Adrenal gland (tissue), 12 donors: ENCODE results near the gene ADCK1. TPM values are rescaled to one million over a fixed set of nuclear protein-coding genes. Genes with fewer than 3 reads are reported as not detected.

Source experiments
- DNase-seq, 7 donors: peaks; one replicate each; pipeline ENCODE4 v3.0.0-alpha.2; 2019 to 2020
- H3K27ac ChIP-seq, 5 donors: fragments of 200-600 bp; sonication (generic) in 4 of 5; 1 replicate in 3 of 5; 2 replicates in 2 of 5; pipeline versions ENCODE4 v1.5.1 to v1.8.0; 2016 to 2020; ENCODE audit warnings: mild to moderate bottlenecking in 1 of 5
- H3K27me3 ChIP-seq: fragments of 200-600 bp; 2 replicates; pipeline ENCODE4 v1.8.0; 2021
- H3K36me3 ChIP-seq, 2 donors: fragments of 200-600 bp; replicated peaks in 1 of 2; 1 replicate in 1 of 2; 2 replicates in 1 of 2; pipeline versions ENCODE4 v1.5.1 to v1.8.0; 2018 to 2022
- H3K4me1 ChIP-seq, 2 donors: fragments of 200-600 bp; replicated peaks in 1 of 2; 1 replicate in 1 of 2; 2 replicates in 1 of 2; pipeline versions ENCODE4 v1.5.1 to v1.8.0; 2018 to 2021
- H3K4me3 ChIP-seq, 4 donors: fragments of 200-600 bp; sonication (generic) in 3 of 4; one replicate each; pipeline ENCODE4 v1.5.1; 2016 to 2018
- H3K9me3 ChIP-seq, 3 donors: fragments of 200-600 bp; sonication (generic) in 1 of 3; replicated peaks in 1 of 3; 1 replicate in 2 of 3; 2 replicates in 1 of 3; pipeline versions ENCODE4 v1.5.1 to v1.8.0; 2016 to 2021
- CTCF ChIP-seq, 6 experiments: fragments of 450-650 bp in 4 of 6; fragments of 200-600 bp in 2 of 6; sonication (generic) in 1 of 6; IDR thresholded peaks; 1 replicate in 5 of 6; 2 replicates in 1 of 6; pipeline versions ENCODE4 v1.5.1 to v1.8.0; 2016 to 2021; ENCODE audit warnings: antibody characterized with exemption in 6 of 6, mild to moderate bottlenecking in 2 of 6, moderate library complexity in 1 of 6
- POLR2A ChIP-seq, 2 donors: fragments of 450-650 bp; IDR thresholded peaks; one replicate each; pipeline ENCODE4 v1.6.1; 2017; ENCODE audit warnings: antibody characterized with exemption in 2 of 2, mild to moderate bottlenecking in 2 of 2, moderate library complexity in 1 of 2
- WGBS, 4 donors: extraction: QIAGEN DNeasy Blood & Tissue Kit in 2 of 4; methylation state at CpG; one replicate each; pipeline versions ENCODE4 v1.1.5 to v1.1.7; 2013 to 2017; 5-methylcytosine and 5-hydroxymethylcytosine counted together
- intact Hi-C, 2 donors: fragments of 100-400 bp; cut with DNase I; formaldehyde crosslinking; loops; one replicate each; pipeline versions ENCODE4 v1.14.1 to v1.15.0; 2022 to 2023
- polyA plus RNA-seq, 3 donors: library from polyadenylated mRNA; stranded (reverse); fragments of 200-250 nt in 2 of 3; fragments of 350-450 nt in 1 of 3; fragmentation: Illumina TruSeq in 1 of 3; extraction: RNeasy Lipid Tissue Mini Kit (QIAGEN cat#74804) in 1 of 3; gene quantifications; one replicate each; pipeline ENCODE4 v1.2.3, GENCODE V29; 2013 to 2014
- total RNA-seq, 9 donors: library from RNA; depleted of rRNA in 4 of 9; stranded (reverse); fragments of >200 nt in 4 of 9; fragments of 120-200 nt in 1 of 9; fragmentation: NEBNext Ultra II Directional in 1 of 9; extraction: Animal tissue kit (Norgen Biotek cat#: 25700) in 1 of 9; gene quantifications; one replicate each; pipeline versions ENCODE4 v1.1.0 to v1.2.4, GENCODE V29; 2013 to 2023
- donor health status: healthy with polysubstance abuse.
- donor health status: Bipolar disorder and iron deficiency.
- donor health status: DM: yes; HTN: yes; CAD: no.
- donor health status: DM: no; HTN: no; CAD: no.
- donor health status: DM: no; HTN: no; CAD: no.
- donor health status: DM: yes; HTN: yes; CAD: no.

The ADCK1 gene
- total and polyA plus RNA-seq, 12 donors = 5.2 to 18.1 (median 9.9) TPM

GRCh38 chr14:77870646-77871045 lies 70.7 kb downstream of the ADCK1 start:
- Histone ChIP-seq H3K27ac (no peak overlapping the region), H3K4me1 (no peaks in the 10 kb centered on the region), H3K27me3 (no peaks in the 10 kb centered on the region), H3K36me3 (no peaks in the 10 kb centered on the region), H3K9me3 (no peaks in the 10 kb centered on the region), H3K4me3 (no peak overlapping the region)
- TF ChIP-seq POLR2A (IDR thresholded peaks at IDR 0.05) (no peak), CTCF (IDR thresholded peaks at IDR 0.05) (no peak)
- intact Hi-C loops = no loop called here
- DNase-seq = no peak
- 58 to 83% (median 77%) methylated on average over 4 of the region's 4 CpGs for WGBS, 4 donors

- intact Hi-C loops = no loop called here
- TF ChIP-seq CTCF (IDR thresholded peaks at IDR 0.05) = no peak
- no peak for TF ChIP-seq POLR2A (IDR thresholded peaks at IDR 0.05)
- H3K36me3 ChIP-seq = no peaks in the 10 kb centered on the region
- no peak overlapping the region for H3K4me3 ChIP-seq
- no peaks in the 10 kb centered on the region for H3K9me3 ChIP-seq
- DNase-seq = no peak
- H3K27ac ChIP-seq = no peak overlapping the region
- H3K4me1 ChIP-seq = no peaks in the 10 kb centered on the region
- WGBS, 4 donors = 88 to 98% (median 93%) methylated on average over 8 of the region's 8 CpGs
- H3K27me3 ChIP-seq = no peaks in the 10 kb centered on the region
These were observed 72.2 kb downstream of the ADCK1 start for GRCh38 chr14:77872152-77872551.

- DNase-seq = no peak
- no peaks in the 10 kb centered on the region for H3K36me3 ChIP-seq
- H3K4me1 ChIP-seq = no peaks in the 10 kb centered on the region
- no peak overlapping the region for H3K27ac ChIP-seq
- no peaks in the 10 kb centered on the region for H3K27me3 ChIP-seq
- H3K9me3 ChIP-seq = no peaks in the 10 kb centered on the region
- H3K4me3 ChIP-seq = no peak overlapping the region
- intact Hi-C loops = no loop called here
- 81 to 88% (median 85%) methylated on average over 4 of the region's 4 CpGs for WGBS, 4 donors
- TF ChIP-seq POLR2A (IDR thresholded peaks at IDR 0.05) = no peak
- TF ChIP-seq CTCF (IDR thresholded peaks at IDR 0.05) = no peak
These were observed 73.1 kb downstream of the ADCK1 start for GRCh38 chr14:77872983-77873382.

- whole genome bisulfite sequencing, 4 donors = 47 to 60% (median 52%) methylated on average over 4 of the region's 4 CpGs
- Histone ChIP-seq H3K4me1 (no peaks in the 10 kb centered on the region), H3K36me3 (no peaks in the 10 kb centered on the region), H3K4me3 (no peak overlapping the region), H3K27ac (no peak overlapping the region), H3K27me3 (no peaks in the 10 kb centered on the region), H3K9me3 (no peaks in the 10 kb centered on the region)
- no peak for DNase-seq
- intact Hi-C loops = no loop called here
- TF ChIP-seq CTCF (IDR thresholded peaks at IDR 0.05) (no peak), POLR2A (IDR thresholded peaks at IDR 0.05) (no peak)
These were observed 78.9 kb downstream of the ADCK1 start for GRCh38 chr14:77878783-77879182.
